Retinal pigment epithelial cell (primary cell): Measurements from ENCODE around the gene FYN.

Source experiments
- DNase-seq: peaks from one replicate; pipeline ENCODE4 v3.0.0-alpha.2; 2010; ENCODE audit warnings: low read depth
- H3K4me3 ChIP-seq: 2 replicates; pipeline ENCODE4 v1.5.1; 2011; ENCODE audit warnings: mild to moderate bottlenecking, low read length, control low read depth, moderate library complexity
- CTCF ChIP-seq: conservative IDR thresholded peaks from 2 replicates; pipeline ENCODE4 v1.5.1; 2011; ENCODE audit warnings: low read depth, low read length, control low read depth, inconsistent platforms

FYN gene

GRCh38 chr6:111731456-111732195 lies 141.6 kb downstream of the FYN start:
- H3K4me3 ChIP-seq: no peak overlapping the region
- TF ChIP-seq CTCF: no peak
- DNase-seq: no peak

GRCh38 chr6:111730864-111731263 lies 142.4 kb downstream of the FYN start:
- no peak overlapping the region for H3K4me3 ChIP-seq
- TF ChIP-seq CTCF: no peak
- DNase-seq: no peak

- H3K4me3 ChIP-seq: no peak overlapping the region
- TF ChIP-seq CTCF: peak; percentile 58
- DNase-seq: peak; percentile 55
Observed at GRCh38 chr6:111727802-111728201, 145.4 kb downstream of the FYN start.

GRCh38 chr6:111727041-111727440 lies 146.2 kb downstream of the FYN start:
- no peak for TF ChIP-seq CTCF
- no peak overlapping the region for H3K4me3 ChIP-seq
- no peak for DNase-seq

- TF ChIP-seq CTCF: no peak
- no peak overlapping the region for H3K4me3 ChIP-seq
- no peak for DNase-seq
Observed at GRCh38 chr6:111725446-111726112, 147.7 kb downstream of the FYN start.

- DNase-seq: no peak
- no peak overlapping the region for H3K4me3 ChIP-seq
- no peak for TF ChIP-seq CTCF
Observed at GRCh38 chr6:111724505-111724904, 148.7 kb downstream of the FYN start.

GRCh38 chr6:111724039-111724438 lies 149.2 kb downstream of the FYN start:
- DNase-seq: no peak
- no peak overlapping the region for H3K4me3 ChIP-seq
- TF ChIP-seq CTCF: no peak
